H9 (cell line): ENCODE data around the gene C4orf36. TPM values are rescaled to one million over a fixed set of nuclear protein-coding genes. Genes with fewer than 3 reads are reported as not detected.

Experiments used
- DNase-seq: peaks from one replicate; pipeline ENCODE4 v3.0.0-alpha.2; 2017
- H2AFZ ChIP-seq: one replicate; pipeline ENCODE4 v1.6.1; 2013; ENCODE audit warnings: mild to moderate bottlenecking, low read length, control low read depth, moderate library complexity
- H2AK5ac ChIP-seq: 2 replicates; pipeline ENCODE4 v1.6.1; 2013; ENCODE audit warnings: low read length, control low read depth, mixed read lengths; ENCODE audit not compliant: insufficient read length
- H2BK120ac ChIP-seq: one replicate; pipeline ENCODE4 v1.6.1; 2013; ENCODE audit warnings: low read depth, mild to moderate bottlenecking, low read length, control low read depth, inconsistent platforms; ENCODE audit not compliant: poor library complexity, severe bottlenecking
- H2BK12ac ChIP-seq: 2 replicates; pipeline ENCODE4 v1.6.1; 2013; ENCODE audit warnings: low read length, control low read depth, mixed read lengths, low read depth; ENCODE audit not compliant: insufficient read length
- H2BK15ac ChIP-seq: 2 replicates; pipeline ENCODE4 v1.6.1; 2013; ENCODE audit warnings: low read depth, low read length, control low read depth
- H2BK20ac ChIP-seq: one replicate; pipeline ENCODE4 v1.6.1; 2013; ENCODE audit warnings: low read depth, mild to moderate bottlenecking, low read length, control low read depth, inconsistent platforms; ENCODE audit not compliant: poor library complexity, severe bottlenecking
- H2BK5ac ChIP-seq: 2 replicates; pipeline ENCODE4 v1.6.1; 2013; ENCODE audit warnings: low read length, control low read depth, mixed read lengths; ENCODE audit not compliant: insufficient read length
- H3K14ac ChIP-seq: 2 replicates; pipeline ENCODE4 v1.6.1; 2013; ENCODE audit warnings: low read length, control low read depth; ENCODE audit not compliant: insufficient read depth
- H3K18ac ChIP-seq: 2 replicates; pipeline ENCODE4 v1.6.1; 2013; ENCODE audit warnings: low read depth, mild to moderate bottlenecking, mixed read lengths, low read length, control low read depth; ENCODE audit not compliant: insufficient read length
- H3K23ac ChIP-seq: 2 replicates; pipeline ENCODE4 v1.6.1; 2013; ENCODE audit warnings: low read length, control low read depth, mixed read lengths, low read depth; ENCODE audit not compliant: insufficient read length
- H3K23me2 ChIP-seq: 2 replicates; pipeline ENCODE4 v1.6.1; 2013; ENCODE audit warnings: low read depth, mild to moderate bottlenecking, mixed read lengths, low read length, control low read depth; ENCODE audit not compliant: insufficient read length, poor library complexity, severe bottlenecking
- H3K27ac ChIP-seq: 2 replicates; pipeline ENCODE4 v1.5.1; 2013; ENCODE audit warnings: low read length, control low read depth, mixed read lengths, low read depth; ENCODE audit not compliant: insufficient read length
- H3K27me3 ChIP-seq: 2 replicates; pipeline ENCODE4 v1.6.1; 2013; ENCODE audit warnings: low read length, control low read depth, inconsistent platforms; ENCODE audit not compliant: insufficient read depth
- H3K4ac ChIP-seq: 2 replicates; pipeline ENCODE4 v1.6.1; 2013; ENCODE audit warnings: low read depth, mild to moderate bottlenecking, control low read depth, inconsistent platforms, low read length, moderate library complexity
- H3K4me1 ChIP-seq: 2 replicates; pipeline ENCODE4 v1.6.1; 2013; ENCODE audit warnings: low read length, control low read depth, inconsistent platforms; ENCODE audit not compliant: insufficient read depth
- H3K4me2 ChIP-seq: 2 replicates; pipeline ENCODE4 v1.6.1; 2013; ENCODE audit warnings: low read length, control low read depth, mixed read lengths; ENCODE audit not compliant: insufficient read length, insufficient read depth
- H3K56ac ChIP-seq: 2 replicates; pipeline ENCODE4 v1.6.1; 2013; ENCODE audit warnings: low read depth, mild to moderate bottlenecking, mixed read lengths, low read length, control low read depth; ENCODE audit not compliant: insufficient read length
- H3K79me1 ChIP-seq: 2 replicates; pipeline ENCODE4 v1.6.1; 2013; ENCODE audit warnings: low read depth, mild to moderate bottlenecking, moderate library complexity, low read length, control low read depth, inconsistent platforms; ENCODE audit not compliant: insufficient read depth, poor library complexity, severe bottlenecking
- H3K79me2 ChIP-seq: 2 replicates; pipeline ENCODE4 v1.6.1; 2013; ENCODE audit warnings: low read length, control low read depth, inconsistent platforms; ENCODE audit not compliant: insufficient read depth
- H3K9ac ChIP-seq: 2 replicates; pipeline ENCODE4 v1.6.1; 2013; ENCODE audit warnings: low read length, control low read depth, mixed read lengths; ENCODE audit not compliant: insufficient read length; ENCODE audit errors: extremely low read depth
- H3K9me3 ChIP-seq: one replicate; pipeline ENCODE4 v1.6.1; 2013; ENCODE audit warnings: low read depth, low read length, inconsistent platforms; ENCODE audit not compliant: control insufficient read depth
- H3T11ph ChIP-seq: one replicate; pipeline ENCODE4 v1.6.1; 2013; ENCODE audit warnings: mild to moderate bottlenecking, low read length, control low read depth, inconsistent platforms
- H4K20me1 ChIP-seq: one replicate; pipeline ENCODE4 v1.6.1; 2013; ENCODE audit not compliant: control insufficient read depth, insufficient read length, insufficient read depth
- H4K5ac ChIP-seq: 2 replicates; pipeline ENCODE4 v1.6.1; 2013; ENCODE audit warnings: low read depth, mild to moderate bottlenecking, mixed read lengths, low read length, control low read depth; ENCODE audit not compliant: insufficient read length
- H4K8ac ChIP-seq: replicated peaks from 2 replicates; pipeline ENCODE4 v1.6.1; 2013; ENCODE audit warnings: low read length, control low read depth, mixed read lengths, low read depth; ENCODE audit not compliant: insufficient read length
- H4K91ac ChIP-seq: 2 replicates; pipeline ENCODE4 v1.6.1; 2013; ENCODE audit warnings: low read depth, mild to moderate bottlenecking, moderate library complexity, mixed read lengths, low read length, control low read depth; ENCODE audit not compliant: insufficient read length
- H3K27ac Mint-ChIP-seq, 3 experiments: 2 replicates in 2 of 3; 3 replicates in 1 of 3; pipeline ENCODE4 v1.8.0; 2020 to 2021; ENCODE audit warnings: mixed read lengths in 3 of 3, mild to moderate bottlenecking in 1 of 3, moderate library complexity in 1 of 3
- H3K27me3 Mint-ChIP-seq: 2 replicates; pipeline ENCODE4 v1.8.0; 2021; ENCODE audit warnings: low read depth, mild to moderate bottlenecking, moderate library complexity, mixed read lengths
- H3K36me3 Mint-ChIP-seq, 3 experiments: 2 replicates in 2 of 3; 3 replicates in 1 of 3; pipeline ENCODE4 v1.8.0; 2020 to 2021; ENCODE audit warnings: low read depth in 3 of 3, mixed read lengths in 3 of 3; ENCODE audit not compliant: insufficient read depth in 1 of 3
- H3K4me1 Mint-ChIP-seq, 2 experiments: 2 replicates each; pipeline ENCODE4 v1.8.0; 2020; ENCODE audit warnings: mixed read lengths in 2 of 2
- H3K4me3 Mint-ChIP-seq, 2 experiments: 2 replicates in 1 of 2; 3 replicates in 1 of 2; pipeline ENCODE4 v1.8.0; 2020 to 2021; ENCODE audit warnings: mild to moderate bottlenecking in 2 of 2, mixed read lengths in 2 of 2, moderate library complexity in 1 of 2
- H3K9me3 Mint-ChIP-seq, 2 experiments: 2 replicates in 1 of 2; 3 replicates in 1 of 2; pipeline ENCODE4 v1.8.0; 2020; ENCODE audit warnings: mild to moderate bottlenecking in 2 of 2, mixed read lengths in 2 of 2, moderate library complexity in 1 of 2
- WGBS: extraction: QIAGEN DNeasy Blood & Tissue Kit; methylation state at CpG from one replicate; pipeline ENCODE4 v1.1.7; 2013; ENCODE audit warnings: missing lambda C conversion rate, low lambda C conversion rate, mixed read lengths; ENCODE audit not compliant: insufficient read length; ENCODE audit errors: extremely low coverage; 5-methylcytosine and 5-hydroxymethylcytosine counted together
- total RNA-seq: library from RNA; stranded (reverse); gene quantifications from 2 replicates; pipeline ENCODE4 v1.2.1, GENCODE V29; 2021
- TF ChIP-seq, protein P1 (sequence below): fragments of 200-600 bp; sonication (generic); conservative IDR thresholded peaks from 3 replicates; pipeline ENCODE4 v1.8.0; 2021; ENCODE audit warnings: antibody characterized with exemption, mild to moderate bottlenecking

Gene C4orf36
- total RNA-seq, 1 experiment from 2014 or later, result 2.2 TPM

DNA sequence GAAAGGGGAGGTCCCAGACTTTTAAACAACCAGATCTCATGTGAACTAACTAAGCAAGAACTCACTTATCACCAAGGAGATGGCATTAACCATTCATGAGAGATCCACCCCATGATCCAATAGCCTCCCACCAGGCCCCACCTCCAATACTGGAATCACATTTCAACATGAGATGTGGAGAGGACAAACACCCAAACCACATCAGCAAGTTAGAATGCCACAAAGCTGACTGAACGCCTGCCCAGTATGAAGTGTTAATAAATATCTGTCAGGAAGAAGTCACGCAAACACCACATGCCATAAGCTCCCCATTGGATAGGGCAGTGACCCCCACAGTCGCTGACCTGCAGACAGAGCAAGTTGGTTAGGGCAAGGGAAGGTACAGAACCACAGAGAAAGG lies 57.3 kb downstream of the C4orf36 start:
- Mint-ChIP-seq H3K4me1 (no peaks in the 10 kb centered on the region), H3K27me3 (no peaks in the 10 kb centered on the region; the same call in 1 of the 2 replicates), H3K27ac (no peak overlapping the region; a peak in 1 of 7 replicates), H3K9me3 (no peaks in the 10 kb centered on the region), H3K36me3 (no peaks in the 10 kb centered on the region; a peak in 1 of 7 replicates), H3K4me3 (no peak overlapping the region)
- H3K4me2 ChIP-seq, result no peak overlapping the region
- no peak overlapping the region for H4K5ac ChIP-seq
- H2BK5ac ChIP-seq, result no peak overlapping the region
- H3K9me3 ChIP-seq, result no peaks in the 10 kb centered on the region
- no peak overlapping the region for H2BK15ac ChIP-seq
- no peak overlapping the region for H4K8ac ChIP-seq
- no peaks in the 10 kb centered on the region for H3K4me1 ChIP-seq
- no peak for DNase-seq
- H3K9ac ChIP-seq, result no peak overlapping the region
- H3K23ac ChIP-seq, result no peak overlapping the region
- no peak overlapping the region for H2BK20ac ChIP-seq
- H3K23me2 ChIP-seq, result no peaks in the 10 kb centered on the region
- no peak overlapping the region for H3K56ac ChIP-seq
- no CpG with 5 or more reads among the region's 3 CpGs for WGBS
- no peak overlapping the region for H2BK120ac ChIP-seq
- no peaks in the 10 kb centered on the region for H3K27me3 ChIP-seq
- H2AK5ac ChIP-seq, result no peak overlapping the region
- H3K4ac ChIP-seq, result no peak overlapping the region
- H3K18ac ChIP-seq, result no peak overlapping the region
- H3K14ac ChIP-seq, result no peak overlapping the region
- no peak overlapping the region for H3K27ac ChIP-seq
- H2AFZ ChIP-seq, result no peak overlapping the region
- no peaks in the 10 kb centered on the region for H3K79me2 ChIP-seq
- no peak overlapping the region for H4K91ac ChIP-seq
- no peaks in the 10 kb centered on the region for H3K79me1 ChIP-seq
- H4K20me1 ChIP-seq, result no peaks in the 10 kb centered on the region
- TF ChIP-seq, protein P1, sequence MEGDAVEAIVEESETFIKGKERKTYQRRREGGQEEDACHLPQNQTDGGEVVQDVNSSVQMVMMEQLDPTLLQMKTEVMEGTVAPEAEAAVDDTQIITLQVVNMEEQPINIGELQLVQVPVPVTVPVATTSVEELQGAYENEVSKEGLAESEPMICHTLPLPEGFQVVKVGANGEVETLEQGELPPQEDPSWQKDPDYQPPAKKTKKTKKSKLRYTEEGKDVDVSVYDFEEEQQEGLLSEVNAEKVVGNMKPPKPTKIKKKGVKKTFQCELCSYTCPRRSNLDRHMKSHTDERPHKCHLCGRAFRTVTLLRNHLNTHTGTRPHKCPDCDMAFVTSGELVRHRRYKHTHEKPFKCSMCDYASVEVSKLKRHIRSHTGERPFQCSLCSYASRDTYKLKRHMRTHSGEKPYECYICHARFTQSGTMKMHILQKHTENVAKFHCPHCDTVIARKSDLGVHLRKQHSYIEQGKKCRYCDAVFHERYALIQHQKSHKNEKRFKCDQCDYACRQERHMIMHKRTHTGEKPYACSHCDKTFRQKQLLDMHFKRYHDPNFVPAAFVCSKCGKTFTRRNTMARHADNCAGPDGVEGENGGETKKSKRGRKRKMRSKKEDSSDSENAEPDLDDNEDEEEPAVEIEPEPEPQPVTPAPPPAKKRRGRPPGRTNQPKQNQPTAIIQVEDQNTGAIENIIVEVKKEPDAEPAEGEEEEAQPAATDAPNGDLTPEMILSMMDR, result no peak
- H3T11ph ChIP-seq, result no peak overlapping the region
- H2BK12ac ChIP-seq, result no peak overlapping the region
